RPMI7951 (cell line): Measurements from ENCODE around the gene MMP14. TPM values are rescaled to one million over a fixed set of nuclear protein-coding genes. Genes with fewer than 3 reads are reported as not detected.
"Not testable (repeated sequence)": the region's sequence is repeated elsewhere in the genome, so short reads cannot be mapped to it uniquely, and the experiment has no call there.

ENCODE experiments used
- DNase-seq: peaks from one replicate; pipeline ENCODE4 v3.0.0-alpha.2; 2012; ENCODE audit warnings: low read depth
- total RNA-seq: library from RNA; depleted of rRNA; stranded (reverse); fragments of >200 nt; shearing (Covaris generic); gene quantifications from 2 replicates; pipeline ENCODE4 v1.2.3, GENCODE V29; 2014

MMP14 gene
- total RNA-seq, 1 experiment from 2014 or later = 718 TPM

DNA sequence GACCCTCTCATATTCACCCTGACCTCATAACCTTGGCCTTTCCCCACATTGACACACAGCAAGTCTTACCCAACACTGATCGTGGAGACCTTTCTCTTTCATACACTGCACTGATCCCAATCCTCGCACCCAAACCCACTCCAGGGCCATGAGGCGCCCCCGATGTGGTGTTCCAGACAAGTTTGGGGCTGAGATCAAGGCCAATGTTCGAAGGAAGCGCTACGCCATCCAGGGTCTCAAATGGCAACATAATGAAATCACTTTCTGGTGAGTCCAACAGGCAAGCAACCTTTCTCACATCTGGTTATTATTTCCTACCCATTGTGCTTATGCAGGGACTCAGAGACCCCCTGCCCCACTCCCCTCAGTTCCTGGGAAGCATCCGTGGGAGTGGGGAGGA is 5.4 kb downstream of the MMP14 start:
- no peak for DNase-seq

DNA sequence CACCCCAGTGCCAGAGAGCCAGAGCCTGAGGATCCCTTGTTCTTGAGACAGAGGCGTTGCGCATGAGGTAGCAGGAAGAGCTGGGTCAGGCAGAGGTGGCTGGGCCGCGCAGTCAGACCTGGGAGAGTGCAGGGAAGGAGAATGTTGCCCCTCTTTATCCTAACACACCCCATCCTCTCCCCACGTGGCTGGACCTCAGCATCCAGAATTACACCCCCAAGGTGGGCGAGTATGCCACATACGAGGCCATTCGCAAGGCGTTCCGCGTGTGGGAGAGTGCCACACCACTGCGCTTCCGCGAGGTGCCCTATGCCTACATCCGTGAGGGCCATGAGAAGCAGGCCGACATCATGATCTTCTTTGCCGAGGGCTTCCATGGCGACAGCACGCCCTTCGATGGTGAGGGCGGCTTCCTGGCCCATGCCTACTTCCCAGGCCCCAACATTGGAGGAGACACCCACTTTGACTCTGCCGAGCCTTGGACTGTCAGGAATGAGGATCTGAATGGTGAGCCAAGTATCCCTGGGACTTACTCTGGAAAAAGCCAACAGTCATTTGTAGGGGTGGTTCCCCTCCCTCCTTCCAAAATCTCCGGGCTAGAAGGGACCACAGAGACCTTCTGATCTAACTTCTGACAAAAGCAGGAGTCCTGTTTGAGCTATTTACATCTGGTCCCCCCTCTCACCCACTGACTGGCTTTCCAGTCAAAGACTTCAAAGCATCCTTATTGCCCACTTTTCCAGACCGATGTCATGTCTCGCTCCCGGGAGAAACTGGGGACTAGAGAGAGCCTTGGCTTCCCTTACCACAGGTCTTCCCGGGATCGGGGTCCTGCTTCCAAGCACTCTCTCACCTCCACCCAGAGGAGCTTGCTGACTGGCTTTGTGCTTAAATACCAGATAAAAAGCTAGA is 6.1 kb downstream of the MMP14 start:
- no peak for DNase-seq

DNA sequence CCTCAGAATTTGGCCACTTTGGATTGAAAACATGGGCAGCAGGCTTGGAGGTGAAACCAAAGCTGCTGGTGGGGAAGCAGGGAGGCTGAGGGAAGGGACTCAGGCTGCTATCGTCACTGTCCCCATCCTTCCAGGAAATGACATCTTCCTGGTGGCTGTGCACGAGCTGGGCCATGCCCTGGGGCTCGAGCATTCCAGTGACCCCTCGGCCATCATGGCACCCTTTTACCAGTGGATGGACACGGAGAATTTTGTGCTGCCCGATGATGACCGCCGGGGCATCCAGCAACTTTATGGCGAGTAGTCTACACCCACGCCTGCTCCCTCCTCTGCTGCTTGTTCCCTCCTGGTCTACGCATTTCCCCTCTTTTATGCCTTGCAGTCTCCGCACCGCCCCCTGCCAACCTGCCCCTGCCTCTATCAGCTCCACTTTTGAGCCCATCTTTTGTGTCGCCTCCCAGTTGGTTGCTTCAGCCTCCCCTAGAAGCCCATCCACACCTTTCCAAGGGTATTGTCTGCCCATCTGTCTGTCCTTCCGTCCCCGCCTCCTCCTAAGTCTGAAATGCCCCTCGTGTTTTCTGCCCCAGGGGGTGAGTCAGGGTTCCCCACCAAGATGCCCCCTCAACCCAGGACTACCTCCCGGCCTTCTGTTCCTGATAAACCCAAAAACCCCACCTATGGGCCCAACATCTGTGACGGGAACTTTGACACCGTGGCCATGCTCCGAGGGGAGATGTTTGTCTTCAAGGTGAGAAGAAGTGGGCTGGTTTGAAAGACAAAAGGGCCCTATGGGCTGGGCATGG is 6.9 kb downstream of the MMP14 start:
- DNase-seq = no peak

DNA sequence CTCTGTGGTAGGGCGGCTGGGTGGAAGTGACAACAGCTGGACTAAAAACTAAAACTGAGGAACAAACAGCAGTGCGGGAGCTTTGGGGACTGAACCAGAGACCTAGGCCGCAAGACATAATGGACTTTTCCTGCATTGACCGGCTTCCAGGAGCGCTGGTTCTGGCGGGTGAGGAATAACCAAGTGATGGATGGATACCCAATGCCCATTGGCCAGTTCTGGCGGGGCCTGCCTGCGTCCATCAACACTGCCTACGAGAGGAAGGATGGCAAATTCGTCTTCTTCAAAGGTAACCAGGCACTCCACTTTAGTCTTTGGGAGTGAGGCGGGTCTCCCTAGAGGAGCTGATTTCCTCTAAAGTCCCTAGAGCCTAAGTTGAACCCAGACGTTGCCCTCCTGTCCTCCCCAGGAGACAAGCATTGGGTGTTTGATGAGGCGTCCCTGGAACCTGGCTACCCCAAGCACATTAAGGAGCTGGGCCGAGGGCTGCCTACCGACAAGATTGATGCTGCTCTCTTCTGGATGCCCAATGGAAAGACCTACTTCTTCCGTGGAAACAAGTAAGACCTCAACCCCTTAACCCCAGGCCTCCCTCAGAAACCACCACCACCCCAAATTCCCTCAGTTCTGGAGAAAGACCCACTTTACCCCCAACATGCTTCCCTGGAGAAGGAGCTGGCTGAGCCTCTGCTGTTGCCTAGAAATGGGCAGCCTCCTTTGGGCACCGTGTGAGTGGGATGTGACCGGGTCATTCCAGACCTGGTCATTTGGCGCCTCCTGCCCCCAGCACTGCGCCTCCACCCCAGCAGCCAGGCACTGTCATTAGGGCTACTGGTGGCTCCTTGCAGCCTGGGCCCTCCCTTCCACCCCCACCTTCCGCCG is 8.1 kb downstream of the MMP14 start:
- DNase-seq = no peak

DNA sequence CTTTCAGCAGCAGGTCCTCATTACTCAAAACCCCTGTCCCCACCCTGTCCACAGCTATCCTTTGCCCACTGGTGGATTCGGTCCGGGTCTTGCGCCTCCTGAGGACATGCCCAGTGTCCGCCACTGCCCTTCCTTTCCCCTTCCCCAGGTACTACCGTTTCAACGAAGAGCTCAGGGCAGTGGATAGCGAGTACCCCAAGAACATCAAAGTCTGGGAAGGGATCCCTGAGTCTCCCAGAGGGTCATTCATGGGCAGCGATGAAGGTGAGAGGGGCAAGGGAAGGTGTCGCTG is 8.7 kb downstream of the MMP14 start:
- no peak for DNase-seq

DNA sequence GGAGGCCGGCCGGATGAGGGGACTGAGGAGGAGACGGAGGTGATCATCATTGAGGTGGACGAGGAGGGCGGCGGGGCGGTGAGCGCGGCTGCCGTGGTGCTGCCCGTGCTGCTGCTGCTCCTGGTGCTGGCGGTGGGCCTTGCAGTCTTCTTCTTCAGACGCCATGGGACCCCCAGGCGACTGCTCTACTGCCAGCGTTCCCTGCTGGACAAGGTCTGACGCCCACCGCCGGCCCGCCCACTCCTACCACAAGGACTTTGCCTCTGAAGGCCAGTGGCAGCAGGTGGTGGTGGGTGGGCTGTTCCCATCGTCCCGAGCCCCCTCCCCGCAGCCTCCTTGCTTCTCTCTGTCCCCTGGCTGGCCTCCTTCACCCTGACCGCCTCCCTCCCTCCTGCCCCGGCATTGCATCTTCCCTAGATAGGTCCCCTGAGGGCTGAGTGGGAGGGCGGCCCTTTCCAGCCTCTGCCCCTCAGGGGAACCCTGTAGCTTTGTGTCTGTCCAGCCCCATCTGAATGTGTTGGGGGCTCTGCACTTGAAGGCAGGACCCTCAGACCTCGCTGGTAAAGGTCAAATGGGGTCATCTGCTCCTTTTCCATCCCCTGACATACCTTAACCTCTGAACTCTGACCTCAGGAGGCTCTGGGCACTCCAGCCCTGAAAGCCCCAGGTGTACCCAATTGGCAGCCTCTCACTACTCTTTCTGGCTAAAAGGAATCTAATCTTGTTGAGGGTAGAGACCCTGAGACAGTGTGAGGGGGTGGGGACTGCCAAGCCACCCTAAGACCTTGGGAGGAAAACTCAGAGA is 9.6 kb downstream of the MMP14 start:
- DNase-seq = no peak

DNA sequence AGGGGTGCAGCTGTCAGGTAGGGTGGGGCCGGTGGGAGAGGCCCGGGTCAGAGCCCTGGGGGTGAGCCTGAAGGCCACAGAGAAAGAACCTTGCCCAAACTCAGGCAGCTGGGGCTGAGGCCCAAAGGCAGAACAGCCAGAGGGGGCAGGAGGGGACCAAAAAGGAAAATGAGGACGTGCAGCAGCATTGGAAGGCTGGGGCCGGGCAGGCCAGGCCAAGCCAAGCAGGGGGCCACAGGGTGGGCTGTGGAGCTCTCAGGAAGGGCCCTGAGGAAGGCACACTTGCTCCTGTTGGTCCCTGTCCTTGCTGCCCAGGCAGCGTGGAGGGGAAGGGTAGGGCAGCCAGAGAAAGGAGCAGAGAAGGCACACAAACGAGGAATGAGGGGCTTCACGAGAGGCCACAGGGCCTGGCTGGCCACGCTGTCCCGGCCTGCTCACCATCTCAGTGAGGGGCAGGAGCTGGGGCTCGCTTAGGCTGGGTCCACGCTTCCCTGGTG is 10.5 kb downstream of the MMP14 start:
- DNase-seq = no peak

DNA sequence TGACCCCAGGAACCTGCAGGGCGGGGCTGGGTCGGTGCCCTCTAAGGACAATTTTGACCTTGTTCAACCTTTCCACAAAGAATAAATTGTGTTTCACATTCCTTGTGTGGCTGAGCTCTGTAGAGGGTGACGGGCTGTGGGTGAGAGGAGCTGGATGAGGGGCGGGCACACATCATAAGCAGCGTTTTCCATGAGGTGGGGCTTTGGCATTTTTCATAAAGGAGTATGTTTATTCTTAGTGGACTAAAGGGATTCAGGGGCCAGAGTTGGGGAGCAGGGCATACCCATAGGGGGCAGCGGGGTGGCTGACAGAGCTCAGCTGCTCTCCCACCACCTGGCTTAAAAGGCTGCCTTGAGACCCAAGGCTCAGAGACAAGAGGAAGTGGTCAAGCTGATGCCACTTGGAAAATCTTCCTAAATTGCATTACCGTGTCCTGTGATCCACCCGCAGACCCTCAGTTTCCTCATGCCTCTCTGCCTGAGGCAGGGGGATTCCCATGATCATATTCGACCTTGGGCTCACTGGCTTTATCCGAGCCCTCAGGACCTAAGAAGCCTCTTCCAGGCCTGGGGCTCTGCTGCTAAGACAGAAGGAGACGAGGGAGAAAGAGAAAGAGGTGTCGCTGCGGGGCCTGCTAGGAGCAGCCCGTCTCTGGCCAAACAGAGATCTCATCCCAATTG is 11.4 kb downstream of the MMP14 start:
- DNase-seq = peak; percentile 84

DNA sequence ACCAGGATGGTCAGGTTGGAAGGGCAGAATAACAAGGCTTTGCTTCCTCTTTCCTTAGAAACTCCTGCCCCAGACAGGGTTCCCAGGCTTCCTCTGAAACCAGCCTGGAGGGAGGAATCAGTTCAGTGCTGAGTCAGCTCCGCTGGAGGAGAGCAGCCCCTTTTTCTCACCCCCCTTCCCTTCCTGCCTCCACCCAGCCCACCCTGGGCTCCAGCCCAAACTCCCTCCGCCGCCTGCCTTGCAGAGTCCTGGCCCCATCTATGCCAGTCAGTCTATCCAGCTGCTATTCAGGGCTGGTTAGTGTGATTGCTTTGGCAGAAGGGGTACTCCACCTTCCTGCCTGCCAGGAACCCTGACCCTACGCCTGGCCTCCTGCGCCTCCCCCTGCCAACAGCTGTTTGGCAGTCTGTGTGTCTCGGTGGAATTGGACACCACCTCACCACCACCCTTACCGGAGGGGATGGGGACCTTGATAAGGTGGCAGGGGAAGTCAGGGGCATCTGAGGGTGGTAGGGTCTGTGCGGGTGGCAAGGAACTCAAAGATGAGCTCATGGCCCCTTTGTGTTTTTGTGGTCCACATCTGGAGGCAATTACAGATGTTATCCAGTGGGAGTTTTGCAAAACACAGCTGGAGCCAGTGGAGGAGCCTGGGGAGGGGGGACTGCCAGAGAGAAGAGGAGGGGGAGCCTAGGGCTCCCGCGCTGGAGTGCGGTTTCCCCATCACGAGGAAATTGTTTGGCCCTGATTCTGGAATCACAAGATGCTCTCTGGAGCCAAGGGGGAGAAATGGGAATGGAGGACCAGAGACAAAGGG is 12.2 kb downstream of the MMP14 start:
- DNase-seq = peak; percentile 96

DNA sequence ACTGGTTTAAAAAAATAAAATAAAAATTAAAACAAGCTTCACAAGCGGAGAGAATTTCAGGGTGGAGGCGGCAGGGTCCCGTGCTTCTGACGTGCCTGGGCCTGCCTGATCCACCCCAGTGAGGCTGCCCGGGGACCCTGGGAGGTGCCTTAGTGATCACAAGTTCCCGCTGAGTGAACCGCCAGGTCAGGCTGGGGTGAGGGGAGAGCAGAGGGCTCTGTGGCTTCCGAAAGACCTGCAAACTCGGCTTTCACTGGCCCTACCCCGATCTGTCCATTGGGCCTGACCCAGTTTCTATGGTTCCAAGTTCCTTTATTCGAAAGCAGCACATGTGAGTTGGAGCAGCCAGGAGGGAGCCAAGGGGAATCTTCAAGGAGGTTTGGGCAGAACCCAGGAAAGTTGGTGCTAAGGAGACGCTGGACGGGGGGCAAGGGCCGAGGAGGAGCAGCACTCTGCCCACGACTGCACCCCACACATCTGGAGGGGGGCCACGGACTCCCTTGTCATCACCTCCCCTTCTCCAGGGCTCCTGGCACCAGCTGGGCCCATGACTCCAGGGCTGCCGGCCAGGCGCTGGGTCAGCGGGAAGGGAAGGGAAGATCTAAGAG is 12.9 kb downstream of the MMP14 start:
- DNase-seq = peak; percentile 54

DNA sequence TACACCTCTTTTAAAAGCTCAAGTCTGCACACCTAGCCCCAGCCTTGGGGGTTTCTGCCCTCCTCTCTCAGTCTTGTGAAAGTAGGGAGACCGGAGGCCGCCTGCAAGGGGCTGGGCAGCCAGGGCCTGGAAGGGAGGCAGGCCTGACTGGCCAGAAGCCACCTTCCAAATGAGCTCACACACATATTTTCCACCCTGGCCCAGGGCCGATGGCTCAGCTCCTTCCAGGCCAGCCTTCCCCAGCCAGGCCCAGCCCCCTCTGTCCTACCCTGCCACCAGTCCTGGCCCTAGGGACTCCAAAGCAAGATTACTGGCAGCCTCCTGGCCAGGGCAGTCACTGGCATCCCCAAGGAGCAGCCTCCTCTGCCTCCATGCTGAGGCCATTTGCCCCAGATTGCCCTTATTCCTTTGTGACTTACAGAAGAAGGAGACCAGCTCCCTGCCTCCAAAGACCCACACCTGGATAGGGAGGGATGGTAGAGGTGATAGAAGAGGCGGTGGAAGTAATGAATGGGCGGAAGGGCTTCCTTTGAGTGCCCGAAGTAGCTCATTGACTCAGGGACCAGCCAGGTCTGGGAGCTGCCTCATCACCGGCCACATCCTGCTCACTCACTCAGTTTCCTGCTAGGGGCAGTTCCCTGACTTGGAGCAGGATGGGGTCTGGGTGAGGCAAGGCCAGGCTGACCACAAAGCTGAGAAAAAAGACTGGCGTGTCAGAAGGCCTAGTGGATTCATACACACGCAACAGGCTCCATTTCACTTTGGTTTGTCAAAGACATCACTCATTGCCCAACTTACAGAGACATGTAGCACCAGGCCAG is 14.8 kb downstream of the MMP14 start:
- peak; percentile 99 for DNase-seq

DNA sequence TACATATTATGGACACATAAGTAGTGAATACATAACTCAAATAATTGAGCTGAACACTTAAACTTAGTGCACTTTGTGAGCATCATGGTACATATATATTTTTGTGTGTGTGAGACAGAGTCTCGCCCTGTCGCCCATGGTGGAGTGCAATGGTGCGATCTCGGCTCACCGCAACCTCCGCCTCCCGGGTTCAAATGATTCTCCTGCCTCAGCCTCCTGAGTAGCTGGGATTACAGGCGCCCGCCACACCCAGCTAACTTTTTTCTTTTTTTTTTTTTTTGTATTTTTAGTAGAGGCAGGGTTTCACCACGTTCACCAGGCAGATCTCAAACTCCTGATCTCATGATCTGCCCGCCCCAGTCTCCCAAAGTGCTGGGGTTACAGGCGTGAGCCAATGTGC is 15.8 kb downstream of the MMP14 start:
- not testable (repeated sequence) for DNase-seq

DNA sequence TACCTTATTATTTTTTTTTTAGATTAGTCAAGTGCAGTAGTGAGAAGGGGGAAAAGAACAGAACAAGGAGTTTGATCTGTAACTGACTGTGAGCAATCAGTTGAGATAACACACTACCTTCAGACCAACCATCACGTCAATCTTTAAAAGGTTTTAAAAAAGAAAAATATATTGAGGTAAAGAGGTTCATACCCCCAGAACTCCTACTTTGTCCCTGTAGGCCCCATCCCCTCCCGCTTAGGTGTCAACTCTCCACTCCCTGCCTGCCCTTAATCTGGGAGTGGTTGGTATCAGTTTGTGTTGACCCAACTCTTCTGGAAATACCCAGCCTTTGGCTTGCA is 16.2 kb downstream of the MMP14 start:
- no peak for DNase-seq

DNA sequence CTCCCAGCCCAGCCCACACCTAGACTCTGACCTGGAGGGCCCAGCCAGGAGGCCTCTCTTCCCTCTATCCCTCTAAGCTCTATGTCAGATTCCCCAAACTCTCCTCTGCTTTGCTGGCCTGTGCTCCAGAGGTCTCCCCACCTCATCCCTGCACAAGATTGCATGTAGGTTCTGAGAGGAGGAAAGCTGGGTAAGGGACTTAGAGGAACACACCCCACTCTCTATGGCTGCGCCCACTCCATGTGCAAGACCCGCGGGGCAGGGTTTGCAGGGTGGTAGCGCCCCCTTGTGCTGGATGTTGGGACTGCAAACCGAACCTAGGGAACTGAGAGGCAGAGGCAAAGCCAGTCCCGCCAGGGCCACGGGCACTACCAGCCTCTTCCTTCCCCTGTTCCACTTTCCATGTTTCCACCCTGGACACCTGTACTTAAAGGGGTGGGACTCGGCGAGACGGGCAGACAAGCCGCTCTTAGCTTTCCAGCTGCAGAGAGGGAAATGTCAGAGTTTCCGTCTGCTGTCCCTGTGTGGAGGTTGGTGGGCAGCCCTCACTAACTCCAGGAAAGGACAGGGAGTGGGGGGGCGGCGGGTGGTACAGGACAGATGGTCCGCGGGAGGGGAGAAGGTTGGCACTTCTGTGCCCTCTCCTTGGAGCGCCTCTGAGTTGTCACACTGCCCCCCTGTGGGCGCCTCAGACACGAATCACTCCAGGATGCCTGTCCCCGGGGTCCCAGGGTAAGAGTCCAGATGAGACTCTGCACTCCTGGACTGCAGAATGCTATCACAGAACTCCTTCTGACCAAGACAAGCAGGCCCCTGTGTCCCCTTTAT is 16.8 kb downstream of the MMP14 start:
- peak; percentile 83 for DNase-seq

DNA sequence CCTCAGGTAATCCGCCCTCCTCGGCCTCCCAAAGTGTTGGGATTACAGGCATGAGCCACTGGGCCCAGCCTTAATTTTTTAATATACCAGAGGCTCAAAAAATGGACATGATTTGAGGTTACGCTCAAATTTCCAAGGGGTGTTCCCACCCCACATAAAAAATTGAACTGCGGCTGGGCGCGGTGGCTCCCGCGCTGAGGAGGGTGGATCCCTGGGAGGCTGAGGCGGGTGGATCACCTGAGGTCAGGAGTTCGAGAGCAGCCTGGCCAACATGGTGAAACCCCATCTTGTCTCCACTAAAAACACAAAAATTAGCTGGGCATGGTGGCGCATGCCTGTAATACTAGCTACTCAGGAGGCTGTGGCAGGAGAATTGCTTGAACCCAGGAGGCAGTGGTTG is 17.9 kb downstream of the MMP14 start:
- not testable (repeated sequence) for DNase-seq

DNA sequence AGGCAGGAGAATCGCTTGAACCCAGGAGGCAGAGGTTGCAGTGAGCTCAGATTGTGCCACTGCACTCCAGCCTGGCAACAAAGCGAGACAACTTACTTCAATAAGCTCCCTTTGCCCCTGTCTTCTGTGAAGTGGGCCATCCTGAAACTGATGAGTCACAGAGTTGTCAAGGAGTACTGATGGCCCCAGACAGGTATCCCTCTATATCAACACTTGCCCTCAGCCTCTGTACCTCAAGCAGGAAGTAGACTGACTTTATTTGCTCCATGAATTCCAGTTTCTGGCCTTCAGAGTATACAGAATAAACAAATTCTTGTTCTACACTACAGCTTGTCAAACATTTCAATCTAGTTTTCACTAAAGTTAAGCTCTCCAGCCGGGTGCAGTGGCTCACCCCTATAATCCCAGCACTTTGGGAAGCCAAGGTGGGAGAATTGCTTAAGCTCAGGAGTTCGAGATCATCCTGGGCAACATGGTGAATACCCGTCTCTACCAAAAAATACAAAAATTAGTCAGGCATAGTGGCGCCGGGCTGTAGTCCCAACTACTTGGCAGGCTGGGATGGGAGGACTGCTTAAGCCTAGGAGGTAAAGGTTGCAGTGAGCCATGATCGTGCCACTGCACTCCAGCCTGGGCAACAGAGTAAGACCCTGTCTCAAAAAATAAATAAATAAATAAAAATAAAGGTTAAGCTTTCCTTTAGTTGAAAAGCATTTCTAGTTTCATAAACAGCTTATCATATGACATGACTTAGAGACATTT is 18.8 kb downstream of the MMP14 start:
- DNase-seq = no peak

DNA sequence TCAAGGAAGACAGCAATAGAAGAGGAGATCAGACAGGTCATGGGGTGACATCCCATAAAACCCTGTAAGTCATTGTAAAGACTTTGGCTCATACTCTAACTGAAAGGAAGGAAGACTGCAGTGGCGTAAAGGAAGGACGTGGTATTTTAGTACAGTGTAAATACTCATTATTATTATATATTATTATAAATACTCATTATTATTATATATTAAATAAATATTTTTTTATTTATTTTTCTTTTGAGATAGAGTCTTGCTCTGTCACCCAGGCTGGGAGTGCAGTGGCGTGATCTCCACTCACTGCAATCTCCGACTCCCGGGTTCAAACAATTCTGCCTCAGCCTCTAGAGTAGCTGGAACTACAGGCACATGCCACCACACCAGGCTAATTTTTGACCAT is 20.0 kb downstream of the MMP14 start:
- DNase-seq = no peak
